GM23248 (cell line): Measurements from ENCODE around the gene ANHX.

Experiments used
- EZH2 ChIP-seq: fragments of 200-600 bp; sonication (generic); IDR thresholded peaks from 2 replicates; pipeline ENCODE4 v1.6.1; 2018; ENCODE audit warnings: antibody characterized with exemption, mild to moderate bottlenecking; ENCODE audit not compliant: insufficient read depth, poor library complexity, severe bottlenecking
- EZH2phosphoT487 ChIP-seq: fragments of 200-600 bp; sonication (generic); IDR thresholded peaks from 2 replicates; pipeline ENCODE4 v1.6.1; 2018; ENCODE audit warnings: antibody characterized with exemption, moderate library complexity, mild to moderate bottlenecking, low read depth; ENCODE audit not compliant: insufficient read depth

DNA sequence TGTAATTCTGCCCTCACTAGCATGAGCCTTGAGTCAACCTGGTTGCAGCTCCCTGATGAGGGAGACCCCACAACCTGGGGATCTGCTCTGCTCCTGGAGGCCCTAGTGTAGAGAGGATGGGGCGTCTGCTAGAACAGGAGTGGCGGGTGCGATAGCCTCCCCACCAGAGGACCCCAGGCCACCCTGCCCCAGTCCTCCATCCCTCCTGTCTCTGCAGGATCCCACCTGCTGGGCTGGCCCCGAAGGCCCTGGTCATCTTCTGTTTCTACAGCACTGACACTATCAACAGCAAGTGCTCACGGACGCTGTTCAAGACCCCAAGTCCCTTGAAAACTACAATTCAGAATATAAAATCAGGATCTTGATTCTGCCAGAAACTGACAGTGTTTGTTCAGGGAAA, 15.2 kb downstream of the ANHX start:
- TF ChIP-seq EZH2 (no peak), EZH2phosphoT487 (no peak)
